HepG2 (cell line): ENCODE measurements around the gene TTC39B. TPM values are rescaled to one million over a fixed set of nuclear protein-coding genes. Genes with fewer than 3 reads are reported as not detected.

ENCODE experiments used
- ATAC-seq: fragments of 200-7000 bp; cut with Tn5 transposase; 3 replicates; pipeline ENCODE4 v1.9.1; 2020; ENCODE audit warnings: mild to moderate bottlenecking, moderate library complexity
- BruUV-seq: library from RNA; stranded (reverse); fragments of 400-500 nt; replicated peaks from 2 replicates; lab custom pipeline; 2021; lab: Mats Ljungman, UMichigan
- CTCF ChIA-PET: fragments of 300-600 bp; formaldehyde crosslinking; extraction: SDS; loops from one replicate; lab custom pipeline; 2021; ENCODE audit warnings: low total read pairs, inconsistent platforms, low intra/inter-chr PET ratio; lab: Yijun Ruan, JAX
- POLR2A ChIA-PET: fragments of 350-600 bp; sonication (Branson Sonifier 250); formaldehyde crosslinking; loops from one replicate; lab custom pipeline; 2020; ENCODE audit warnings: antibody characterized with exemption, inconsistent platforms; lab: Yijun Ruan, JAX
- DNase-seq: peaks from one replicate; pipeline ENCODE4 v3.0.0-alpha.2; 2015; ENCODE audit warnings: low spot score
- FAIRE-seq: peaks from 3 replicates; lab custom pipeline; 2011; peaks lifted over from hg19 to GRCh38; lab: Jason Lieb, UNC
- H2AFZ ChIP-seq: one replicate; pipeline ENCODE4 v1.6.1; 2011; ENCODE audit warnings: low read length, inconsistent platforms
- H3K27ac ChIP-seq: fragments of 300-600 bp; 3 replicates; pipeline ENCODE4 v1.8.0; 2011; ENCODE audit warnings: mixed run types, mild to moderate bottlenecking, mixed read lengths, low read length, inconsistent platforms; ENCODE audit not compliant: insufficient read depth; ENCODE audit errors: extremely low read length
- H3K27me3 ChIP-seq, 2 experiments: fragments of 200-600 bp in 1 of 2; 2 replicates in 1 of 2; 3 replicates in 1 of 2; pipeline versions ENCODE4 v1.6.0 to v1.8.0; 2011; ENCODE audit warnings: low read length in 2 of 2, mild to moderate bottlenecking in 2 of 2, moderate library complexity in 2 of 2, inconsistent platforms in 1 of 2; ENCODE audit not compliant: insufficient read depth in 2 of 2, control insufficient read depth in 1 of 2
- H3K36me3 ChIP-seq, 2 experiments: fragments of 200-600 bp in 1 of 2; replicated peaks in 1 of 2; 2 replicates in 1 of 2; 3 replicates in 1 of 2; pipeline versions ENCODE4 v1.5.1 to v1.8.0; 2011; ENCODE audit warnings: low read length in 2 of 2, inconsistent platforms in 1 of 2; ENCODE audit not compliant: insufficient read depth in 2 of 2, control insufficient read depth in 1 of 2
- H3K4me1 ChIP-seq: 2 replicates; pipeline ENCODE4 v1.5.1; 2012; ENCODE audit warnings: low read length, inconsistent platforms; ENCODE audit not compliant: insufficient read depth
- H3K4me2 ChIP-seq: 2 replicates; pipeline ENCODE4 v1.6.0; 2011; ENCODE audit warnings: low read depth, low read length, inconsistent platforms
- H3K4me3 ChIP-seq, 3 experiments: fragments of 200-600 bp in 1 of 3; sonication (generic), shearing (Covaris generic) in 1 of 3; replicated peaks in 1 of 3; 2 replicates each; pipeline ENCODE4 v1.5.1; 2011 to 2016; ENCODE audit warnings: low read length in 3 of 3, inconsistent platforms in 2 of 3, low read depth in 2 of 3, mild to moderate bottlenecking in 2 of 3, control low read depth in 1 of 3, mixed read lengths in 1 of 3; ENCODE audit not compliant: insufficient read depth in 1 of 3
- H3K79me2 ChIP-seq: one replicate; pipeline ENCODE4 v1.6.1; 2011; ENCODE audit warnings: low read length, inconsistent platforms; ENCODE audit not compliant: insufficient read depth
- H3K9ac ChIP-seq: 2 replicates; pipeline ENCODE4 v1.6.0; 2011; ENCODE audit warnings: mild to moderate bottlenecking, low read depth, low read length, inconsistent platforms; ENCODE audit not compliant: insufficient read depth
- H3K9me3 ChIP-seq: 2 replicates; pipeline ENCODE4 v1.5.1; 2012; ENCODE audit warnings: mild to moderate bottlenecking, low read length
- H4K20me1 ChIP-seq: 2 replicates; pipeline ENCODE4 v1.6.0; 2011; ENCODE audit warnings: inconsistent platforms, mild to moderate bottlenecking, low read length, moderate library complexity; ENCODE audit not compliant: insufficient read depth
- HNRNPUL1 ChIP-seq: fragments of 200-400 bp; formaldehyde crosslinking; IDR thresholded peaks from 2 replicates; pipeline ENCODE4 v1.6.1; 2017; ENCODE audit warnings: low read depth, mild to moderate bottlenecking, low read length, moderate library complexity
- ISX ChIP-seq: sonication (generic); formaldehyde crosslinking; conservative IDR thresholded peaks from 2 replicates; pipeline ENCODE4 v1.5.0; 2020; ENCODE audit warnings: missing genetic modification reagents
- MAX ChIP-seq: IDR thresholded peaks from 2 replicates; pipeline ENCODE4 v1.6.1; 2012; ENCODE audit warnings: inconsistent platforms
- MIER2 ChIP-seq: IDR thresholded peaks from 2 replicates; pipeline ENCODE4 v1.6.1; 2016; ENCODE audit warnings: missing biosample characterization, missing genetic modification reagents
- PCBP1 ChIP-seq: fragments of 200-400 bp; formaldehyde crosslinking; IDR thresholded peaks from 2 replicates; pipeline ENCODE4 v1.6.1; 2017; ENCODE audit warnings: mild to moderate bottlenecking, low read depth, low read length, borderline replicate concordance
- REXO4 ChIP-seq: sonication (generic); formaldehyde crosslinking; IDR thresholded peaks from 2 replicates; pipeline ENCODE4 v1.8.0; 2022; ENCODE audit warnings: missing genetic modification reagents, mild to moderate bottlenecking, borderline replicate concordance
- TBX3 ChIP-seq: fragments of 450-650 bp; IDR thresholded peaks from 2 replicates; pipeline ENCODE4 v1.6.1; 2017; ENCODE audit warnings: antibody characterized with exemption, mild to moderate bottlenecking, inconsistent platforms, borderline replicate concordance
- ZNF18 ChIP-seq: sonication (generic); formaldehyde crosslinking; IDR thresholded peaks from 2 replicates; pipeline ENCODE4 v1.8.0; 2022; ENCODE audit warnings: mild to moderate bottlenecking, missing genetic modification reagents; ENCODE audit not compliant: insufficient replicate concordance
- ZNF792 ChIP-seq: IDR thresholded peaks from 2 replicates; pipeline ENCODE4 v1.6.1; 2016
- WGBS: methylation state at CpG from one replicate; pipeline ENCODE4 v1.1.6; 2017; ENCODE audit warnings: low lambda C conversion rate; 5-methylcytosine and 5-hydroxymethylcytosine counted together
- in situ Hi-C: cut with HindIII; loops from 2 replicates; pipeline ENCODE4 v1.10.0; 2017; ENCODE audit warnings: low pct_unique_long_range_greater_than_20kb; ENCODE audit not compliant: extremely low pct_ligation_motif_present
- intact Hi-C: fragments of 100-400 bp; cut with micrococcal nuclease; formaldehyde crosslinking; loops from one replicate; pipeline ENCODE4 v1.10.0; 2022; ENCODE audit not compliant: unreplicated experiment
- polyA plus RNA-seq, 8 experiments: library from polyadenylated mRNA; depleted of rRNA in 3 of 8; stranded (reverse) in 7 of 8; unstranded in 1 of 8; fragments of >200 nt; fragmentation: Illumina TruSeq in 4 of 8; extraction: Trizol in 4 of 8; gene quantifications; 2 replicates each; pipeline versions ENCODE4 v1.2.1 to v1.2.3, GENCODE V29; 2011 to 2016; ENCODE audit warnings: low read depth in 4 of 8, missing spikeins in 1 of 8, mixed read lengths in 1 of 8; ENCODE audit not compliant: insufficient read depth in 1 of 8
- total RNA-seq, 5 experiments: library from RNA; depleted of rRNA; stranded (reverse); fragments of >200 nt; fragmentation: Illumina TruSeq; extraction: Trizol; gene quantifications; 2 replicates each; pipeline ENCODE4 v1.2.3, GENCODE V29; 2016; ENCODE audit warnings: low read depth in 1 of 5
- TF ChIP-seq, protein P1 (sequence below): sonication (generic); formaldehyde crosslinking; IDR thresholded peaks from 2 replicates; pipeline ENCODE4 v1.4.0; 2020; ENCODE audit warnings: missing genetic modification reagents, mild to moderate bottlenecking, borderline replicate concordance
- TF ChIP-seq, protein P2 (sequence below): IDR thresholded peaks from 2 replicates; pipeline ENCODE4 v1.6.1; 2018; ENCODE audit warnings: missing genetic modification reagents, mild to moderate bottlenecking, missing compliant biosample characterization
- TF ChIP-seq, protein P3 (sequence below): sonication (generic); formaldehyde crosslinking; IDR thresholded peaks from 2 replicates; pipeline ENCODE4 v1.4.0; 2020; ENCODE audit warnings: low read depth, missing genetic modification reagents
- TF ChIP-seq, protein P4 (sequence below): sonication (generic); formaldehyde crosslinking; IDR thresholded peaks from 2 replicates; pipeline ENCODE4 v1.4.0; 2020; ENCODE audit warnings: mild to moderate bottlenecking, missing genetic modification reagents

TTC39B gene
- total and polyA plus RNA-seq, 2 of the 13 experiments (the other 11 are each of a cell fraction or from before 2014, with no cell fraction given), result 14.3 to 19.4 TPM

- Histone ChIP-seq H3K4me1 (peaks cover 29% of the 10 kb centered on the region), H3K36me3 (peaks cover 1 to 20% of the 10 kb centered on the region in 2 experiments; a peak in 3 of 5 replicates), H3K27me3 (no peaks in the 10 kb centered on the region), H2AFZ (no peak overlapping the region), H3K9ac (no peak overlapping the region), H3K79me2 (no peaks in the 10 kb centered on the region), H3K4me3 (no peak overlapping the region), H4K20me1 (no peaks in the 10 kb centered on the region), H3K27ac (peak overlapping the region; percentile 48), H3K4me2 (peak overlapping the region; percentile 37), H3K9me3 (no peaks in the 10 kb centered on the region)
- BruUV-seq, result no TSS peak
- FAIRE-seq (no peak), ATAC-seq (peak; percentile 73), DNase-seq (peak; percentile 70)
- POLR2A ChIA-PET, result no interaction called here
- in situ Hi-C loops, result loop anchor here (25.0 kb wide), 1 partner anchor 400 kb away; no protein-coding TSS in a partner anchor
- CTCF ChIA-PET, result interaction anchor here (1.3 to 2.9 kb wide), 4 partner anchors 20 to 394 kb away, joined by 4 to 17 read pairs (median 9); no protein-coding TSS in a partner anchor
- 72% methylated on average over 4 of the region's 4 CpGs for WGBS
- intact Hi-C loops, result loop anchor here (1.0 to 5.0 kb wide), 4 partner anchors 20 to 395 kb away; no protein-coding TSS in a partner anchor
- TF ChIP-seq TBX3 (no peak), MAX (no peak), HNRNPUL1 (0 out of 2 replicates have a peak, but pooled peaks have one; percentile 67), REXO4 (CRISPR knock-in tag) (no peak), PCBP1 (no peak), ZNF18 (CRISPR knock-in tag) (no peak), ISX (CRISPR knock-in tag) (no peak), MIER2 (CRISPR knock-in tag) (no peak), ZNF792 (CRISPR knock-in tag) (no peak)
- TF ChIP-seq, protein P1, sequence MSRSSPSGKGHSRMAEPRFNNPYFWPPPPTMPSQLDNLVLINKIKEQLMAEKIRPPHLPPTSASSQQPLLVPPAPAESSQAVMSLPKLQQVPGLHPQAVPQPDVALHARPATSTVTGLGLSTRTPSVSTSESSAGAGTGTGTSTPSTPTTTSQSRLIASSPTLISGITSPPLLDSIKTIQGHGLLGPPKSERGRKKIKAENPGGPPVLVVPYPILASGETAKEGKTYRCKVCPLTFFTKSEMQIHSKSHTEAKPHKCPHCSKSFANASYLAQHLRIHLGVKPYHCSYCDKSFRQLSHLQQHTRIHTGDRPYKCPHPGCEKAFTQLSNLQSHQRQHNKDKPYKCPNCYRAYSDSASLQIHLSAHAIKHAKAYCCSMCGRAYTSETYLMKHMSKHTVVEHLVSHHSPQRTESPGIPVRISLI (CRISPR knock-in tag), result peak; percentile 66; the same call in 1 of the 2 replicates
- TF ChIP-seq, protein P2, sequence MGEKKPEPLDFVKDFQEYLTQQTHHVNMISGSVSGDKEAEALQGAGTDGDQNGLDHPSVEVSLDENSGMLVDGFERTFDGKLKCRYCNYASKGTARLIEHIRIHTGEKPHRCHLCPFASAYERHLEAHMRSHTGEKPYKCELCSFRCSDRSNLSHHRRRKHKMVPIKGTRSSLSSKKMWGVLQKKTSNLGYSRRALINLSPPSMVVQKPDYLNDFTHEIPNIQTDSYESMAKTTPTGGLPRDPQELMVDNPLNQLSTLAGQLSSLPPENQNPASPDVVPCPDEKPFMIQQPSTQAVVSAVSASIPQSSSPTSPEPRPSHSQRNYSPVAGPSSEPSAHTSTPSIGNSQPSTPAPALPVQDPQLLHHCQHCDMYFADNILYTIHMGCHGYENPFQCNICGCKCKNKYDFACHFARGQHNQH (CRISPR knock-in tag), result no peak
- TF ChIP-seq, protein P3, sequence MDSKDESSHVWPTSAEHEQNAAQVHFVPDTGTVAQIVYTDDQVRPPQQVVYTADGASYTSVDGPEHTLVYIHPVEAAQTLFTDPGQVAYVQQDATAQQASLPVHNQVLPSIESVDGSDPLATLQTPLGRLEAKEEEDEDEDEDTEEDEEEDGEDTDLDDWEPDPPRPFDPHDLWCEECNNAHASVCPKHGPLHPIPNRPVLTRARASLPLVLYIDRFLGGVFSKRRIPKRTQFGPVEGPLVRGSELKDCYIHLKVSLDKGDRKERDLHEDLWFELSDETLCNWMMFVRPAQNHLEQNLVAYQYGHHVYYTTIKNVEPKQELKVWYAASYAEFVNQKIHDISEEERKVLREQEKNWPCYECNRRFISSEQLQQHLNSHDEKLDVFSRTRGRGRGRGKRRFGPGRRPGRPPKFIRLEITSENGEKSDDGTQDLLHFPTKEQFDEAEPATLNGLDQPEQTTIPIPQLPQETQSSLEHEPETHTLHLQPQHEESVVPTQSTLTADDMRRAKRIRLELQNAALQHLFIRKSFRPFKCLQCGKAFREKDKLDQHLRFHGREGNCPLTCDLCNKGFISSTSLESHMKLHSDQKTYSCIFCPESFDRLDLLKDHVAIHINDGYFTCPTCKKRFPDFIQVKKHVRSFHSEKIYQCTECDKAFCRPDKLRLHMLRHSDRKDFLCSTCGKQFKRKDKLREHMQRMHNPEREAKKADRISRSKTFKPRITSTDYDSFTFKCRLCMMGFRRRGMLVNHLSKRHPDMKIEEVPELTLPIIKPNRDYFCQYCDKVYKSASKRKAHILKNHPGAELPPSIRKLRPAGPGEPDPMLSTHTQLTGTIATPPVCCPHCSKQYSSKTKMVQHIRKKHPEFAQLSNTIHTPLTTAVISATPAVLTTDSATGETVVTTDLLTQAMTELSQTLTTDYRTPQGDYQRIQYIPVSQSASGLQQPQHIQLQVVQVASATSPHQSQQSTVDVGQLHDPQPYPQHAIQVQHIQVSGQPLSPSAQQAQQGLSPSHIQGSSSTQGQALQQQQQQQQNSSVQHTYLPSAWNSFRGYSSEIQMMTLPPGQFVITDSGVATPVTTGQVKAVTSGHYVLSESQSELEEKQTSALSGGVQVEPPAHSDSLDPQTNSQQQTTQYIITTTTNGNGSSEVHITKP, result no peak
- TF ChIP-seq, protein P4, sequence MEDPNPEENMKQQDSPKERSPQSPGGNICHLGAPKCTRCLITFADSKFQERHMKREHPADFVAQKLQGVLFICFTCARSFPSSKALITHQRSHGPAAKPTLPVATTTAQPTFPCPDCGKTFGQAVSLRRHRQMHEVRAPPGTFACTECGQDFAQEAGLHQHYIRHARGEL (CRISPR knock-in tag), result no peak
These were observed 95.1 kb downstream of the TTC39B start for GRCh38 chr9:15211815-15212495.
